GM19397 (cell line): Measurements from ENCODE around the gene PRSS23.
"Not testable (repeated sequence)": the region's sequence is repeated elsewhere in the genome, so short reads cannot be mapped to it uniquely, and the experiment has no call there.

Source experiments
- ATAC-seq: cut with Tn5 transposase; IDR thresholded peaks from one replicate; pipeline ENCODE4 v1.9.1; 2021; ENCODE audit warnings: mild to moderate bottlenecking, moderate library complexity; ENCODE audit not compliant: unreplicated experiment

PRSS23 gene, protein sequence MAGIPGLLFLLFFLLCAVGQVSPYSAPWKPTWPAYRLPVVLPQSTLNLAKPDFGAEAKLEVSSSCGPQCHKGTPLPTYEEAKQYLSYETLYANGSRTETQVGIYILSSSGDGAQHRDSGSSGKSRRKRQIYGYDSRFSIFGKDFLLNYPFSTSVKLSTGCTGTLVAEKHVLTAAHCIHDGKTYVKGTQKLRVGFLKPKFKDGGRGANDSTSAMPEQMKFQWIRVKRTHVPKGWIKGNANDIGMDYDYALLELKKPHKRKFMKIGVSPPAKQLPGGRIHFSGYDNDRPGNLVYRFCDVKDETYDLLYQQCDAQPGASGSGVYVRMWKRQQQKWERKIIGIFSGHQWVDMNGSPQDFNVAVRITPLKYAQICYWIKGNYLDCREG

DNA sequence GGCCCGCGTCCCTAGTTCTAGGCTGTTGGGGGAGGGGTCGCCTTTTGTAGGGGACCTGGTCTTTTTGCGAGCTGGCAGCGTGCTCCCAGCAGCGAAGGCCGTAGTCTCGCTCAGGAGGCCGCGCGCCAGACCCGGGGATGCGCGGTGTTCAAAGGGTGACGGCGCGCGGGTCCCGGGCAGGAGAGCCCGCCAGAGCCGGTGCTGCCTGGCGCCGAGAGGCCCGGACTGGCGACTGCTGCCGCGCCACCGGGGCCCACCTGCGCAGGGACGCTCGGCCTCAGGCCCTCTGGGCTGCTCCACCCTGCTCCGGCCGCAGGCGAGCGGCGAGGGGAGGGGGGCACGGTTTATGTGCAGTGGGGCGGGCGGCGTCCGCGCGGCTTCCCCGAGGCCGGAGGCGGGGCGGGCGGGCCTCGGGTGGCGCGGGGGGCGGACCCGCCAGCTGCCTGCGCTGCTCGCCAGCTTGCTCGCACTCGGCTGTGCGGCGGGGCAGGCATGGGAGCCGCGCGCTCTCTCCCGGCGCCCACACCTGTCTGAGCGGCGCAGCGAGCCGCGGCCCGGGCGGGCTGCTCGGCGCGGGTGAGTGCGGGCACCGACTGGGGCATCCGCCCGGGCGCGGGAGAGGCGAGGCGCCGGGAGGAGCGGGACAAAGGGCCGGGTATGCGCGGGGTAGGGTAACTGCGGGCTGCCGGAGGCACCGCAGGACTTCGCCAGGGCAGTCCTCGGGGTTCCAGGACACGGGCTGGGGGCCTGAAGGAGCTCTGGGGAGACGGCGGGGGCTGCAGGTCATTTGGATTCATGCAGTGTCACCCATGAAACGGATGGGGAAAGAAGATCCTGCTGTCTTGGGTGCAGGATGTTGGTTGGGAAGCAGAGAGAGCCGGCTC lies at the start of gene PRSS23:
TSS of gene PRSS23 (plus strand) at position 467 of the 884 bp plus-strand sequence. CDS start 7,102 bp downstream, outside the sequence.
- ATAC-seq = peak; percentile 60

DNA sequence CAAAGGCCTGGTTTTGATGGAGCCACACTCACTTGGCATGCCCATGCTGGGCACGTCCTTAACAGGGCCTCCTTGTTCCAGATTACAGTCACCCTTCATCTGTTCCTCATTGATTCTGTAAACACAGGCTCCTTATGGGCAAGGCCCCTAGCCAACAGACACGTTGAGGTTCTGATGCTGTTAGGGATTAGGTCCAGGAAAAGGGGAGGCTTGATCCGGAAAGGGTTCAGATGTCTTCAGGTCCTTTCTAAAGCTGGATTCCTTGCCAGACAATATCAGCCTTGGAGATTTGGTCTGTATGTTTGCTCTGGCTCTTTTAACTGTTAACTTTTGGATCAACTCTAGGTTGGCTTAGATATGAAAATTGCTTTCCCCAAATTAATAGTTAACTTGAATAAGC lies 46.9 kb upstream of the PRSS23 start:
- ATAC-seq = no peak

DNA sequence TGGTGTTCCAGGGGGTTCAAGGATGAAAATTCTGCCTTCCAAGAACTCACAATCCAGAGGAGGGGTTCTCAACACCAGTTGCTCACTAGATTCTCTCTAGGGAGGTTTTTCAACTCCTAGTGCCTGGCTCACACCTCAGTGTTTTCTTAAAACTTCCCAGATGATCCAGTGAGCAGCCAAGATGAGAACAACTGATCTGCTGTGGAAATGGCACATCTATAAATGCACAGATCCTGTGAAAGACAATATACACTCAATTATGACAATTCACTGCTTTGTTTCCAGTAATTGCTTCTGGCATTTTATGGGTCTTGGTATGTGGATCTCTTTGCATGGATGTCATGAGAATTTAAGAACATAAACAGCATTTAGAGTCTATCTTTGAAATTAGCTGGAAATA lies 45.2 kb upstream of the PRSS23 start:
- no peak for ATAC-seq

DNA sequence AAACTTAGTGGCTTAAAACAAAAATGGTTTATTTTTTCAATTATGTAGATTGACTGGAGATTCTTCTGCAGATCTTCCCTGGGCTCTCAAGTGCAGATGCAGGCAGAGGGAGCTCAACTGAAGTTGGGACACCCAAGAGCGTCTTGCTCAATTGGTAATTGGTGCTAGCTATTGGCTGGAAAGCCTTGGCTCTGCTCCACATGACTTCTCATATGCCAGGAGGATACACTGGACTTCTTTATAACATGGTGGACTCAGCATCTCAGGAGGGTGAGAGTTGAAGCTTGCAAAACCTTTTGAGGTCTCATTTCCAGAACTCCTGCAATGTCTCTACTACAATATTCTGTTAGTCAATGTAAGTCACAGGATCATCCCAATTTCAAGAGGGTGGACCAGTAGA lies 42.2 kb upstream of the PRSS23 start:
- no peak for ATAC-seq

DNA sequence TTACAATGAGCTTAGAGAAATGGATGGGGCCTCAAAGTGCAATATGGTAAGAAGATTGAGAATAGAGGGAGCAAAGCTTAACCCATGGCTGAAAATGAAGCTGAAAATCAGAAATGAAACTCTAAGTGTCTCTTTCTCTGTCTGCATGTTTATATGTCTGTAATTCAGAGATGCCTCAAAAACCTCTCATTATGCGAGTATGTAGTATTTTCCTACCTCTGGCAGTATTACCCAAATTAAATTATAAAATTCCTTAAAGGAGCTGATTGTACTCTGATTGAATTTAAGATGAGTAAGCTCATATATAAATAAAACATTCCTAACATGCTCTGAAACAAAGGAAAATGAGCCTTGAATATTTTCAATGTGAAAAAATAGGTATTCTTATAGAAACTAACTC lies 39.8 kb upstream of the PRSS23 start:
- no peak for ATAC-seq

DNA sequence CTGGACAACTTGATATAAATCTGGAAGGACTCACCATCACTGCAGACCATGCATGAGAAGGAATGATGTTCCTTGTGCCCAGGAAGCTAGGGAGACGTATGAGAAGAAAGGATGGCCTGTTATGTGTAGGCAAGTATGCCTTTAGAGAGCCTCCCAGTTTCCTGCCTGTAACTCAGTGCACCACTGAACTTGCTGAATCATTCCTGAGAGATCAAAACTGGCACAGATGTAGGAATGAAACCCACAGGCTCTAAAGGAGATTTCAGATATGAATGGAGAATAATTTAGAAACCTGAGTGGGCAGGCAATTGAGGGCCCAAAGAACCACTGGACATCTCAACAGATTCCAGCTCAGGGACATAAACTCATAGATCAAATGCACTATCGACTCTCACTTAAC lies 38.4 kb upstream of the PRSS23 start:
- no peak for ATAC-seq

DNA sequence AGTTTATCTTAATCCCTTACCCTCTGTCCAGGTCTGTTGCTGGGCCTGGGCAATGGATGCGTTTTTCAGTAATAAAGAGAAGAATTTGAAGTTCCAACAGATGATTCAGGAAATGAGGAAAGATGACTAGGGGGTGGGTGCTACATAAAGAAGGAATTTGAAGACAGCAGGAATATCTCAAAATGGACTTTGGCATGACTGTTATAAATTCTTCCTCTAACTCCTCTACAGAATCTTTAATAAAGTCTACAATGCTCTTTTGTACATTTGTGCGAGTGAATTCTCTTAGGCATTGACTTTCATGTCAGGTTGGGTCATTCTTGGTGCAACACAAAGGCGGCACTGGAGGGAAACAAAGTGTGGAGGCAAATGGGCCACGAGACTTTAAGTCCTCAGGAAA lies 35.1 kb upstream of the PRSS23 start:
- no peak for ATAC-seq

DNA sequence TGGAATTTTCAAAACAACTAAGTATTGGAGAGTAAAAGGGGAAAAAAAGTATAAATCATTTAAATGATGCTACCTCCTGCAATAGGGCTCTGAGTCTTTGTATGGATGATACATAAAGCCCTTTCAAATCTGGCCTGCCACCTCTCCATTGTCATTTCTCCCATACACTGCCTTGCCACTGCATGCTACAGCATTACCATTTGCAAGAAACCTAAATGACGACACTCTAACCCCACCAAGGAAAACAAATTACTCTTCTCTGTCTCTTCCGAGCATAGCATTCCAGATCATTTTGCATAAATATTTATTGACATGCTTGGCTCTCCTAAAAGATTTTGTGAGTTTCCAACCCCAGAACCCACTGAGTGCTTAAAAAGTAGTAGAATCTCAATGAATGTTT lies 34.5 kb upstream of the PRSS23 start:
- no peak for ATAC-seq

DNA sequence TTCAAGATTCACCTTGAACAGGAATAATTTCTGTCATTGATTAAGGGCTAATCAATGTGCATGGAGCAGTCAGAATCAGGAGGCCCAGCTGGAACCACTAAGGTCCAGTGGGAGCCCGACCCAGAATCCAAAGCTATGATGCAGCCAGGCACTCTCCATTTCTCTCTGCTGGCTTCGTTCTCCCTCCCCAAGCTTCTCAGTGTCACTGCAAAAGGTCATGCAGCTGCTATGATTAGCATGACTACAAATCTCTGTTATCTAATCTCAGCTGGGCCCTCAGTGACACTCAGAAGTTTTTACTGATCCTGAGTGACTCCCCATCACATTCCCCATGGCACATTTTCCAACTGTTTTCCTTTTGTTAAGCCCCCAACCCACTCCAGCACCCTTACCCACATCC lies 31.1 kb upstream of the PRSS23 start:
- ATAC-seq = no peak

DNA sequence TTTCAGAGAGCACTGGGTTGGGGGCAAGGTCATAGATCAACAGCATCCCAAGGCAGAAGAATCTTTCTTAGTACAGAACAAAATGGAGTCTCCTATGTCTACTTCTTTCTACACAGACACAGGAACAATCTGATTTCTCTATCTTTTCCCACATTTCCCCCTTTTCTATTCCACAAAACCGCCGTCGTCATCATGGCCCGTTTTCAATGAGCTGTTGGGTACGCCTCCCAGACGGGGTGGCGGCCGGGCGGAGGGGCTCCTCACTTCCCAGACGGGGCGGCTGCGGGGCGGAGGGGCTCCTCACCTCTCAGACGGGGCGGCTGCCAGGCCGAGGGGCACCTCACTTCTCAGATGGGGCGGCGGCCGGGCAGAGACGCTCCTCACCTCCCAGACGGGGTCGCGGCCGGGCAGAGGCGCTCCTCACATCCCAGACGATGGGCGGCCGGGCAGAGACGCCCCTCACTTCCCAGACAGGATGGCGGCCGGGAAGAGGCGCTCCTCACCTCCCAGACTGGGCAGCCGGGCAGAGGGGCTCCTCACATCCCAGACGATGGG lies 29.8 kb upstream of the PRSS23 start:
- not testable (repeated sequence) for ATAC-seq

DNA sequence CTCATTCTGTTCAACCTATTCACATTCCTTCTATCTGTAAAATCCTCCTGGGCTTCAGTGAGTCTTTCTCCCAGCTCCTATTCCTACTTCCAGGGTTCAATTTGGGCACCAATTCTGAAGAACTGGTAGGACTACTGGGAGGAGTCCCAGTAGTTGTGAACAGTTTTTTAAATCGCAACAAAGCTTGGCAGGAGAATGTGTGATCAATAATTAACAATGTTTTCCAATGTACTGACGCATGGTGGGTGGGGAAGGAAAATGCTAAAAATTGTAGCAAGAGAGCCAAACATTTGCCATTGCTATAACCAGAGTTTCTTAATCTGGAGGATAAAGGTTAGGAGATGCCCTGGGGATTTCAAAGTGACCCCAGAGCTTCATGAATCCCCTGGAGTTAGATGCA lies 27.3 kb upstream of the PRSS23 start:
- ATAC-seq = no peak

DNA sequence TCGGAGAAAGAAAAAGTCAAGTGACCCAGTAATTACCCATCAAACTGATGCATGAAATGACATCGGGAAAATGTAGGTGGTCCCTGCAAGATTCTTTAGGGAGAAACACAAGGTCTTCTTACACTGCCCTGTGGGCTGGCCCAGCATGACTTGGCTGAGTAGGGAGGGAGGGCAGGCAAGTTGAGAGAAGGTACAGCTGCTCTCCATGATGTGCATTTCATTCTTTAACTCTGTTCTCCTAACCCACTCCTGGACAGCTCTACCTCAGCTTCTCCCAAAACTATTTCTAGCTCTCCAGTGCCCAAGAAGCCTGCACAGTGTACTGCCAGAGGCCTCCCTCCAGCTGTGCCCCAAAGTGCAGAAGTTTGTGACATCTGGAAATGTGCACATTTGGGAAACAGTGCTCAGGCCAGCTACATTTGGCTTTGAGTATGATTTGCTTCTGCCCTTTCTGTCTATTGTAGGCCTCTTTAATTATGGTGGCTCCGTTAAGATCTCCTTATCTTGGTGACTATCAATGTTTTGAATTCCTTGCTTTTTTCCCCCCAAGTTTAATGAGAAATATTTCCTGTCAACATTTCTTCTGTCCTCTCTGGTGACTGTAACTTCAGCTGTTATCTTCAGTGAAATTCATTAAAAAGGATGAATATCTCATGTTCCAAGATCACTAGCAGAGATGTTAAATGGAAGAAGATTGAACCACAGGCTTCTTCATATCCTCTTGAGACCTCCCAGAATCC lies 26.7 kb upstream of the PRSS23 start:
- ATAC-seq = no peak

DNA sequence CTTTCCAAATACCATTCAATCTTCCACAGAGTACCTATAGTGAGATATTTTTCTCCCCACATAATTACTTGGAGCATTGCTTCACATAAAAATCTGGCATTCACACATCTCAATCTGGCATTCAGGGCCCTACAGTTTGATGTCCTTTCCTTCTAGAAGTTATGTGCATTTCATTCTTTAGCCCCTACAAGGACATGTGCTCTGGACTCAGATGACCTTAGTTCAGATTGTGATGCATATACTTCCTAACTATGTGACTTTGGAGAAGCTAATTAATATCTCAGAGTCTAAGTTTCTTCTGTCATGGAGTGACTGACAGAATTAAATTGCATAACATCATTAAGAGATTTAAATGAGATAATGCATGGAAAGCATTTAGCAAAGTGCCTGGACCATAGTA lies 25.9 kb upstream of the PRSS23 start:
- ATAC-seq = no peak

DNA sequence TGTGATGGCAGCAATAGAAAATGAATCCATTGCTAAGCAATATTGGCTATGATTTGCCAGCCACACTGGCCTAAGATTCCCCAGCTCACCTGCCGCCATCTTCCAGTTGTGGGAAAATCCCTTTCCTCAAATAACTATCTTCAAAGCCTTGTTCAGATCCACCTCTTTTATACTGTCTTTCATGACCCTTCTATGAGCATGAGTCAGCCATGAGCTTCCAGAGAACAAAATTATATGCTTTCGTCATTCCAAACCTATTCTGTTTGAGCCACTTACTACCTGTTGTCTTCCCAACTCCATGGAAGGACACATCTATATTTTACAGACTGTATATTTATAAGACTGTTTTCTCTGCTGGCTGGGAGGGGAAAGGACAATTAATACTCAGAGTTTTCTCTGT lies 25.0 kb upstream of the PRSS23 start:
- no peak for ATAC-seq

DNA sequence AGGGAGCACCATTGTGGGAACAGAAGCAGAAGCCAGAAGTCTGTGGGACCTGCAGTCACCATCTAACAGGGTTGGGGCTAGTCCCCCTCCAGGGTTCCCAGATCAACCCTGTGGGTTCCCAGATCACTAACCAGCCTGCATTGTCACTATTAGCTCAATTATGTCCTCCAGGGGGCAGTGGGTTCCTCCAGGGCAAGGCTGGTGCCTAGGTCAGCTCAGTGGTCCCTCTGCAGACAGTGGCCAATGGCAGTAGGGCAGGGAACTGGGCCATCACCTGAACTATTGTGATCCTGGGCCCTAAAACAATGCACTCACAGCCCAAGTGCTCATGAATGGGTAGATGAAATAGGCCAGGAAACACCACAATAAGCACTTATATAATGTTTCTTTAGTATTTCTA lies 18.8 kb upstream of the PRSS23 start:
- ATAC-seq = no peak

DNA sequence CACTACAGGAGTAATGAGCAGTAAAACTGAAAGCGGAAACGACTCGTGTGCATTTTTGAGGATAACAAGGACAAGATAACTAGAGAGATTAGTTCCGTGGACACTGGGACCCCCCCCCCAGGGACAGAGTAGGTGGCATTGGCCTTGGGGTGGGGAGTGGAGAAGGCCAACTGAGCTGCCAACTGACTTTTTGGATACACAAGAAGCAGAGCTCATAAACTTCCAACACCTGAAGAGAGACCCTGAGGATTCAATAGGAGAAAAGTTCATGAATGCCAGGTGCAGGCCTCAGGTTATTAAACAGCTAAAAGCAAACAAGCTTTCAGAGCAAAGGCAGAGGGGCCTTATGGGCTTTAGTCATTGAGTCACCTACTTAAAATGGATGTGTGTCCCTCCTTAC lies 17.6 kb upstream of the PRSS23 start:
- ATAC-seq = no peak

DNA sequence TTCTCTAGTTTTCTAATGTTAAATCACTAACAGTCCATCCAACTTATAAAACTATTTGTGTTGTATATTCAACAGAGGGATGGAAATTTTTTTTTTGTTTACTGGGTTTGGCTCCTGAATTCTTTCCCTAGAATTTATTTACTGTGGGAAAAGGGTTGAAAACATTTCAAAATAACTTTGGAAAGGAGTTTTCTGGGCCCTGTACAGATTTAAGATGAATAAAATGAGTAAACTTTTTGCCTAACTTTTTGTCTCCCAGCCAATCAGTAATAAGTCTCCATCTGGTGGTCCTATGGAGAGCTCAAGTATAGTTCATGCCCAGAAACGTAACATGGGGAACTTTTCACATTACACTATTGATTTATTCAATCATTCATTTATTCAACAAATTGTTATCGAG lies 16.7 kb upstream of the PRSS23 start:
- ATAC-seq = no peak

DNA sequence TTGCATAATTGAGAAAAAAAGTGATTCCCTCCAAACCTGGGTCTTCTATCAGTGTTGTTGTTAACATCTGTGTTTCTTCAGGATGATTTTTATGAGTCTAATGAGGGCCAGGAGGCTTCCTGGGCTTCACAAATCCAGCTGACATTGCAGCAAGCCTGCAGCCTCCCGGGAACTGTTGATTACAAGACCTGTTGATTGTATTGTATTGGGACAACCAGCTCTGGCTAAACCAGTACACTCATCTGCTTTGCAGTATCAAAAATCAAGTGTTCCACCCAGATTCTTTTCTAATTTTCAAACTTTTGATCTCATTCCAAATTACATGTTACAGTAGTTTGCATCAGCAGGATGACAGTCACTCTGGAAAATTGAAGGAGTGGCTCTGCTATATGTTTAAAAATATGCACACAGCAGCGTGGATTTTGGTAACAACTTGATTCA lies 16.1 kb upstream of the PRSS23 start:
- no peak for ATAC-seq

DNA sequence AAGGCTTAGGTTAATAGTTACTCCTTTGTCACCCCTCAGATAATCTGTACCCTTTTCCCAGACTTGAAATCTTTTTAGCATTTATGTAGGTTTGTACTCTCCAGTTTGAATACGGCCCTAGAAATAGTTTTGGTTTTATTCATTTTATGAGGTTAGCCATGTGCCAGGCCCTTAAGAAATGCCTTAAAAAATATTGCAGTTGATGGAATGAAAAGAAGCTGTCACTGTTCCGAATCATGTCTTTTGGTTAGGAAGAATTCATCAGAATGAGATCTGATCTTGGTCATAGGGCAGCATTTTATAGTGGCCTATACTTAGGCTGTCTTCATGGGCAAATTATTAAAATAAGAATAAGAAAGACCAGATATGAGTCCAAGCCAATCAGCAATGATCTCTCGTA lies 14.8 kb upstream of the PRSS23 start:
- ATAC-seq = no peak

DNA sequence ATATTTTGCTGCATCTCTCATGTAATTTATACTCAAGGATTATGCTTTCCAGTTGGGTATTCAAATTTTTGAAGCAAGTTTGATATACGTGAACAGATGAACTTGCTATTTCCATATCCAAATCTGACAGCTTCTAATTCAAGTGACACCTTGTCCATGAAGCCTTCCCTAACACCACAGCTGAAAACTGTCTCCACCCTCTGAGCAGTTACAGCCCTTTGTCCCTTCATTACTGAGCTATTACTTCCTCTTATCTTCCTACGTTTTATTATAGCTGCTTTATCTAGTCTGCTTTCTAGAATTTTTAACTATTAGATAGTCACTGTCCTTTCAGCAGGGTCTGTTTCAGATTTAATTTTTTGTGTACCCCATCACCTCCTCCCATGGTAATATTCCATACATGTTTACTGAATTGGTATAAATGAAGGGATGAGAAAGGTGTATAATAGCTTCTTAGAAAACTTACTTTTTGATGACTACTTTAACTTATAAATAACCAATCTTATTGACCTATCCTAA lies 13.3 kb upstream of the PRSS23 start:
- no peak for ATAC-seq

DNA sequence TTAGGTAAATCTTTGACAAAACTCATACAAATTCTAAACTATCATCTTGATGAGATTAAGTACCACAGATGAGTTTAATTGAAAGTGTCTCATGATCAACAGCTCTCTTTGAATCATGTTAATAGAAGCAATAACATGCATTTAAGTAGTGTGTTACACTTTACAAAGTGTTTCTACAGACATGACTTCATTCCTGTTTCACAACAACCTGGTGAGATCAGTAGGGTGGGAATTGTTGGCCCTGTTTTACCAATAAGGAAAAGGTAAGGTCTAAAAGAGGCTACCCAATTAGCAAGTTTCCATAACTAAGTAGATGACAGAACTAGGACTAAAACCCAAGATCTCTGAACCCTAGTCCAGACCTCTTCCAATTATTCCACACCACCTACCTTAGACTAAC lies 12.7 kb upstream of the PRSS23 start:
- ATAC-seq = no peak
